Islet precursor cell (in vitro differentiated cells): ENCODE measurements around the gene CAMK2B.
"Not testable (repeated sequence)": the region's sequence is repeated elsewhere in the genome, so short reads cannot be mapped to it uniquely, and the experiment has no call there.

Source experiments
- DNase-seq: peaks from one replicate; pipeline ENCODE4 v3.0.0-alpha.2; 2018

The CAMK2B gene

DNA sequence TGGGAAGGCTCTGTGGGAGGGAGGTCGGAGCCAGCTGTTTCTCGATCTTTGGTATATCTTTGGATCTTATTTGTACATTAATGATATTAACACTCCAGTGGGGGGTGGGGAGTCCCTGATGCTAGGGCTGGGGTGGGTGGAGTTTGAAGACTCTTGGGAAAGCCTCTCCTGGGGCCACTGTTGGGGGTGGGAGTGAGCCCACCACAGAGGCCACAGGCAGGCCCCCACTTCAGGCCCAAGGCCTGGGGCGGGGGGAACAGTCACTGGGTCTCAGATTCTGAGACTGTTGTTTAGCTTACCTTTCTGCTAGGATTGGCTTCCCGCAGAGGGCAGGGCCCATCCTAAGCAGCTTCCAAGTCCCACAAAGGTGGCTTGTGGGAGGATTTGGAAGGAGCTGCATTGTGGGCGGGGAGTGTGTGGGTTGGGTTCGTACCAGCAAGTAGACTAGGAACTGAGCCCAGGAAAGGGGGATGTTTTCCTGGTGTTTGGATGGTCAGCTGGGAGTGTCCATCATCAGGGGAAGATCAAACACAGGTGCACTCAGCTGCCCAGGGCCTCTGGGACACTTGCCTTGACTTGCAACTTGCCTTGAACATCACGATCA is 112.7 kb downstream of the CAMK2B start:
- DNase-seq: no peak

- no peak for DNase-seq
Observed at GRCh38 chr7:44212018-44212417, 113.4 kb downstream of the CAMK2B start.

DNA sequence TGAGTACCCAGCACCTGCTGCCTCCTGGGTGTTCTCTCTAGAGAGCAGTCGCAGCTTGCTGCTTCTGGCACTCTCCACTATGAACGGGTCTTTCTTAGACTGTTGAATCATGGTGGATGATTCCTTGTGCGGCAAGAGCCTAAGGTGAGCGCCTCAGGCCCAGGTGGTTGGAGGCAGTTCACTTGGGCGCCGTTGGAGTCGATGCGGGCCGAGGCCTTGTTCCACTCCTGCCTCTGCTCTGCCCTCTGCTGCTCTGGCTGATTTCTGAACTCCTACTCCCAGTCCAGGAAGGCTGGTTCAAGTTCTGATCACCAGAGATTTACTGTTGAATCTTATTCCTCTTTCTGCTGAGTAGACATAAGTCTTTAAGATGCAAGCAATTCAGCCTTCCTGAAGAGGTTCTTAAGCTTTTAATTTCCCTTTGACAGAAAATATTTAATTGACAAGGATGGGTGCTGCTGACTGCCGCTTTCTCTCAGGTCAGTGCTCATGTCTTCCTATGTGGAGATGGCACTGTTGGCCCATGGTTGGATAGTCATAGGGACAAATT is 114.2 kb downstream of the CAMK2B start:
- DNase-seq: peak; percentile 44

GRCh38 chr7:44210107-44210506 is 115.3 kb downstream of the CAMK2B start:
- DNase-seq: peak; percentile 23

DNA sequence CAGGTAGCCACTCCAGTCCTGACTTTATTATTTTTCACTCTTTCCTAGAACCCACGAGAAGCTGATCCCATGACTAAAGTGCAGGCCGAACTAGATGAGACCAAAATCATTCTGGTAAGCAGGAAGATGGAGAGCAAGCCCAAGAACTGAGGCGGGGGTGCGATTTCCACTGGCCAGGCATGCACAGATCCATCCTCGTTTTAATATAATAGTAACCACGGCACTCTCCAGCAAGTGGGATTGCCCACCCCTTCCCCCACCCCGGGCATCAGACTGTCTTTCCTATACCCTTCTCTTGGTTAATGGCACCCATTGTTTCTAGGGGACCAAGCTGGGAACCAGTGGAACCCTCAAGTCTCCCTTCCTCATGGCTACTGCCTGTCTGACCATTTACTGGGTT is 117.3 kb downstream of the CAMK2B start:
- no peak for DNase-seq

DNA sequence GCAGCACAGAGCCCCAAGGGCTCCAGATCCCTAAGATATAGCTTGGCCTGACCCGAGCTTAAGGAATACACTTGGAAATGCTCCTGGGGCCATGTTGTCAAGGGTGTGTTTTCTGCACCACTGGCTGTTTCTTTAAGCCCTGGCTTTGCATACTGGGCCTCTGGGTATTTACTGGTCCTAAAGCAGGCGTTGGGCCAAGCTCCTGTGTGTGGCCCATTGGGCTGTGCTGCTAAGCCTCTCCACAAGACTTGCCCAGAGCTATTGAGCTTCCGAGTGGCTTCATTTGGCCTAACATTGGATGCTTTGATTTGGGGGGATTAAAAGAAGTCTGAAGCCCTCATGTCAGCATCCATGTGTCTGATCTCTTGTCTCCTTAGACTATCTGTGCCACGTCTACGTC is 119.4 kb downstream of the CAMK2B start:
- DNase-seq: no peak

DNA sequence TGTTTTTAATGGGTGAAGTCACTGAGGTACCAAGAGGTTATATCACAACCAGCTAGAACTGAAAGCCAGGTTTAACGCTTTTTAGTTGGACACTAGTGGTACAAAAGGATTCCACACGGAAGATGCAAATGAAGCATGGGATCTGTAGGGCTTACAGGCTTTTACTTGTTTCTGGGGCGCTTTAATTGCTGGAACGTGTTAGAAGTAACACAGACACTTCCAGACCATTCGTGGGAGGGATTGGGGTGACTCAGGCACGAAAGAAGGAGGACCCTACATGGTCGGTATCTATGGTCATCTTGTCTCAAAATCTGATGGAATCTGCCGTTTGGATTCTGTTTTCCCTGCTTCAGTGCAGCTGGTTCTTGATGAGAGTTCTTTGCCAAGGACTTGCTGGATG is 123.6 kb downstream of the CAMK2B start:
- no peak for DNase-seq

- peak; percentile 98 for DNase-seq
Observed at GRCh38 chr7:44200699-44201461, 124.5 kb downstream of the CAMK2B start, which contains the start of gene YKT6. TSS of gene YKT6 (plus strand) at chr7:44200978. CDS start at chr7:44201136, 158 bp downstream.

DNA sequence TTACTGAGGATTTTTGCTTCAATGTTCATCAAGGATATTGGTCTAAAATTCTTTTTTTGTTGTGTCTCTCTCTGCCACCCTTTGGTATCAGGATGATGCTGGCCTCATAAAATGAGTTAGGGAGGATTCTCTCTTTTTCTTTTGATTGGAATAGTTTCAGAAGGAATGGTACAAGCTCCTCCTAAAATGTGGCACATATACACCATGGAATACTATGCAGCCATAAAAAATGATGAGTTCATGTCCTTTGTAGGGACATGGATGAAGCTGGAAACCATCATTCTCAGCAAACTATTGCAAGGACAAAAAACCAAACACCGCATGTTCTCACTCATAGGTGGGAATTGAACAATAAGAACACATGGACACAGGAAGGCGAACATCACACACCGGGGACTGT is 125.2 kb downstream of the CAMK2B start:
- not testable (repeated sequence) for DNase-seq

DNA sequence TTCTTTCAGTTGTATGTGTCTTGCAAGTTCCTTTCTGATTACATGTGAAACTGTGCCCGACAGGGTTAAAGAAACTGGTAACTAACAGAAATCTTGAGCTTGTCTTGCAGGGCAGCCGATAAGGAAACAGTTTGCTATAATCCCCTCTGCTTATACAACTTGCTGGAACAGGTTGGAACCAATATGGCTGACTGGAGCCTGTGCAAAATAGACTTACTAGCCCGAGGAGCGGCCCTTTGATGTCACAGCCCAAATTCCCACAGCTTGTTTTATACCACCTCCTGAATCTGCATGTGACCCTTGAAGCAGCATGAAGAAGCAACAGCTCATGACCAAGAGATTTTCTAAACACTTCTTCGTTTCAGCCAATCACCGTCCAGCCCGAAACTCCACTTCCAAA is 127.9 kb downstream of the CAMK2B start:
- DNase-seq: no peak

DNA sequence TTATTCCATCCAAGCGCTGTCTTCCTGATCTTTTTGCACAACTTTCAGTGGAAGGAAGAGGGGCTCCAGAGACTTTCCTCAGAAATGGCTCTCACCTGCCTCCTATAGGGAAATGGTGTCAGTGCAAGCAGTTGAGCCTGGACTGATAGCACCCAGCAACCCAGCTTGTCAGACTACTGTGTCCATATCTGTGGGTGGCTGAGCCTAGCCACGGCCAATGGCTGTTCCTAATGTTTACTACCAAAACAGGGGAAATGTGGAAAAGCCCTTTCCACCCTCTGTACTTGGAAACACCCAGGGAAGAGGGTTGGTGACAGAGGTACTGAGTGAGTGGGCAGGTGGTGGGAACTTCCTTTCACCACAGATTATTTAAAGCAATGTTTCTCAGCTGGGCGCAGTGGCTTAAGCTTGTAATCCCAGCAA is 128.9 kb downstream of the CAMK2B start:
- DNase-seq: peak; percentile 80

- no peak for DNase-seq
Observed at GRCh38 chr7:44195889-44196288, 129.5 kb downstream of the CAMK2B start.

GRCh38 chr7:44194562-44195145 is 130.7 kb downstream of the CAMK2B start:
- DNase-seq: no peak

DNA sequence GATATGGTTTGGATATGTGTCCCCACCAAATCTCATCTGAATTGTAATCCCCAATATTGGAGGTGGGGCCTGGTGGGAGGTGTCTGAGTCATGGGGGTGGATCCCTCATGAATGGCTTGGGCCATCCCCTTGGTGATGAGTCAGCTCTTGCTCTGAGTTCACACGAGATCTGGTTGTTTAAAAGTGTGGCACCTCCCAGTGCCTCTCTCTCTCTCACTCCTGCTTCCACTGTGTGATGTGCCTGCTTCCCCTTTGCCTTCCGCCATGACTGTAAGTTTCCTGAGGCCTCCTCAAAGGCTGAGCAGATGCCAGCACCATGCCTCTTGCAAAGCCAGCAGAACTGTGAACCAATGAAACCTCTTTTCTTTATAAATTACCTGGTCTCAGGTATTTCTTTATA is 131.3 kb downstream of the CAMK2B start:
- no peak for DNase-seq

GRCh38 chr7:44193011-44193802 is 132.2 kb downstream of the CAMK2B start:
- DNase-seq: no peak

GRCh38 chr7:44191171-44191570 is 134.2 kb downstream of the CAMK2B start:
- no peak for DNase-seq

GRCh38 chr7:44189993-44190872 is 135.2 kb downstream of the CAMK2B start:
- DNase-seq: no peak

DNA sequence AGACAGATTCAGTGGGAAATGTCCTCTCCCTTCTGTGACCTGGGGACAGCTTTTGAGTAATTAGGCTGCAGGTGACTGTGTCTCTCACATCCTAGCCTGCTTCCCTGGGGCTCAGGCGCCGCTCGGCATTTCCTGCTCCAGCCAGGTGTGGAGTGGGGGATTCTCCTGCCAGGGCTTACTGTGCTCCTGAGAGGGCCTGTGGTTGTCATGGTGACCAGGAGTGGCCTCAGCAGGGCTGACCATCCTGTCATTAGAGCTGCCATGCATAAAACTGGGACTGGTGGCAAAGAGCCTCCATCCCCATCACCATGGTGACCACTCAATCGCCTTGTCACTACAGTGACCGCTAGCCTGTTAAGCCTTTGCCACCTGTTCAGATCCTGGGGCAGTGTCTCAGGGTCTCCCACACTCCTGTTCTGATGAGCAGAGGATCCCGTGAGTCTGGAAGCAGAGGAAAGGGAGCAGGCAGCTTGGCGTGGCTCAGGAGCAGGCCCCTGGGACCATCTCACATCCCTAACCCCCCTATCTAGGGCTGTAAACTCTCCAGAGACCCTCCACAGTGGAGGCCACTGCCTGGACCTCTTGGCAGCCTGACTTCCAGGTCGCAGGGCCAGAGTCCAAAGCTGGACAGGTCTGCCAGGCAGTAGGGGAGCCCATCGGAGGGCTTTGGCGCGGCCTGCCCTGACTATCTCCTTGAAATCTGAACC is 136.0 kb downstream of the CAMK2B start, which contains the start of gene GCK:
TSS of gene GCK (minus strand) at position 154 of the 707 bp plus-strand sequence. CDS start 486 bp downstream, outside the sequence.
- DNase-seq: no peak

- no peak for DNase-seq
Observed at GRCh38 chr7:44188480-44189225, 136.7 kb downstream of the CAMK2B start.
